ENCODE measurements around the gene PDK1.

Gene PDK1

DNA sequence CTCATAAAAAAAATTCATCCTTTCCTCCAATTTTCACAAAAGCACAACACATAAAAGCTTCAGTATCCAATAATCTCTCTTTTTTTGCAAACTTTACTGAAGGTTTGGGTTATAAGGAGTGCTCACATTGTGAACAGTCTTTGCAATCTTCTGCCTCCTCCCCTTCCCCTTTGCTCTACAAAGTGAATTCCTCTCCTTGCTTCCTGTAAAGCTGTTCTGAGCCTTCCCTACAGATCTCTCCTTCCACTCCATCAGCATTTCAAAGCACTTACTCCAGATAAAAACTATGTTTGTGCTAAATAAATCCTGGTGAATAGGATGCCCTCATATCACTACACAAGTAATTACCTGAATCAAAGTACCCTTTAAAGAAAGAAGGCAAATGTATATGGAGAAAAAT, 4.6 kb upstream of the PDK1 start:
- no peak overlapping the region for H3K4me3 ChIP-seq (ENCODE audit: low read depth, low read length)
- TF ChIP-seq, protein P1, sequence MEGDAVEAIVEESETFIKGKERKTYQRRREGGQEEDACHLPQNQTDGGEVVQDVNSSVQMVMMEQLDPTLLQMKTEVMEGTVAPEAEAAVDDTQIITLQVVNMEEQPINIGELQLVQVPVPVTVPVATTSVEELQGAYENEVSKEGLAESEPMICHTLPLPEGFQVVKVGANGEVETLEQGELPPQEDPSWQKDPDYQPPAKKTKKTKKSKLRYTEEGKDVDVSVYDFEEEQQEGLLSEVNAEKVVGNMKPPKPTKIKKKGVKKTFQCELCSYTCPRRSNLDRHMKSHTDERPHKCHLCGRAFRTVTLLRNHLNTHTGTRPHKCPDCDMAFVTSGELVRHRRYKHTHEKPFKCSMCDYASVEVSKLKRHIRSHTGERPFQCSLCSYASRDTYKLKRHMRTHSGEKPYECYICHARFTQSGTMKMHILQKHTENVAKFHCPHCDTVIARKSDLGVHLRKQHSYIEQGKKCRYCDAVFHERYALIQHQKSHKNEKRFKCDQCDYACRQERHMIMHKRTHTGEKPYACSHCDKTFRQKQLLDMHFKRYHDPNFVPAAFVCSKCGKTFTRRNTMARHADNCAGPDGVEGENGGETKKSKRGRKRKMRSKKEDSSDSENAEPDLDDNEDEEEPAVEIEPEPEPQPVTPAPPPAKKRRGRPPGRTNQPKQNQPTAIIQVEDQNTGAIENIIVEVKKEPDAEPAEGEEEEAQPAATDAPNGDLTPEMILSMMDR (IDR thresholded peaks at IDR 0.05; ENCODE audit: low read depth, low read length, missing control alignments), result no peak
- in situ Hi-C loops (cut with HindIII; ENCODE audit: low sequenced_read_pairs), result no loop called here
- DNase-seq (ENCODE audit: low read depth), result no peak

DNA sequence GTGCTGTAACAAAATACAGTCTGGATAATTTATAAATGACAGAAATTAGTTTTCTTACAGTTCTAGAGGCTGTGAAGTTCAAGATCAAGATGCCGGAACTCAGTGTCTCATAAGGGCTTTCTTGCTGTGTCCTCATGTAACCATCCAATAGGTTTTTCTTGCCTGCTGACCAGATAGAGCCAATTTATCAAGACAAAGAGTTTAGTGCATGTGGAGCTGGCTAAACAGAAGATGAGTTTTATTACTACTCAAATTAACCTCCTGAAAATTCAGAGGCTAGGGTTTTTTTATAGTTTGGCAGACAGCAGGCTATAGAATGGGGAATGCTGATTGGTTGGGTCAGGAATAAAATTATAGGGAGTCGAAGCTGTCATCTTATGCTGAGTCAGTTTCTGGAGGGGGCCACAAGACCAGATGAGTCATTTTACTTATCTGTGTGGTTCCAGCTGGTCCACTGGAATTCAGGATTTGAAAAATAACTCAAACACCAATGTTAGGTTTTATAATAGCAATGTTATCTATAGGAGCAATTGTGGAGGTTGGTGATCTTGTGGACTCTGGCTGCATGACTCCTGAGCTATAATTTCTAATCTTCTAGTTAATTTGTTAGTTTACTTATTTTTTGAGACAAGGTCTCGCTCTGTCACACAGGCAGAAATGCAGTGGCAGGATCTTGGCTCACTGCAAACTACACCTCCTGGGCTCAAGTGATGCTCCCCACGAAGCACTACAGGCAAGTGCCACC, 3.2 kb upstream of the PDK1 start:
- peak; percentile 40 for DNase-seq (ENCODE audit: low read depth)
- no peak overlapping the region for H3K4me3 ChIP-seq (ENCODE audit: low read depth, low read length)
- TF ChIP-seq, protein P1 (IDR thresholded peaks at IDR 0.05; ENCODE audit: low read depth, low read length, missing control alignments), result no peak
- in situ Hi-C loops (cut with HindIII; ENCODE audit: low sequenced_read_pairs), result no loop called here

DNA sequence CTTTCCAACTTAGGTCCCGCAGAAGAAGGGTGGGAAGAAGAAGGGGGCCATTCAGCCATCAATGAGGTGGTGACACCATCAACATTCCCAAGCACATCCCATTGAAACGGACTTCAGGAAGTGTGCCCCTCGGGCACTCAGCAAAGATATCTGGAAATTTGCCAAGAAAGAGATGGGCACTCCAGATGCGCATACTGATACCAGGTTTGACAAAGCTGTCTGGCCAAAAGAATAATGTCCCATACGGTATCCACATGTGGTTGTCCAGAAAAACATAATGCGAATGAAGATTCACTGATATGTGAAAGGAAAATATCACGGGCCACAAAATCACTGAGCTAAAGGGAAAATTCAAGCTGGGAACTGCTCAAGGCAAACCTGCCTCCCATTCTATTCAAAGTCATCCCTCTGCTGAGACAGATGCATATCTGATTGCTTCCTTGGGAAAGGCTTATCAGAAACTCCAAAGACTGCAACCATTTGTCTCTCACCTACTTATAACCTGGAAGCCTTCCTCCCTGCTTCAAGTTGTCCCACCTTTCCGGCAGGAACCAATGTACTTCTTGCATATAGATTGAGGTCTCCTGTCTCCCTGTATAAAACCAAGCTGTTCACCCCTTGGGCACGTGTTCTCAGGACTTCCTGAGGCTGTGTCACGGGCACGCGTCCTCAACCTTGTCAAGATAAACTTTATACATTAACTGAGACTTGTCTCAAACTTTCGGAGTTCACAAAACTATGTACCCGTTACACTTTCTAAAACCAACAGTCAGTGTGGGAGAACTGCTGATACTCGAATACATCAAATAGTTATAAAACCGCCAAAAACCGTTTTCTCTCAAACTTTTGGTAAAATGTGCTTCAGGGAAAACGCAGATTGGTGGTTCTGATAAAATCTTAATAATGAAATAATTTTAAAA, 1.3 kb upstream of the PDK1 start:
- no peak for DNase-seq (ENCODE audit: low read depth)
- in situ Hi-C loops (cut with HindIII; ENCODE audit: low sequenced_read_pairs), result no loop called here
- TF ChIP-seq, protein P1 (IDR thresholded peaks at IDR 0.05; ENCODE audit: low read depth, low read length, missing control alignments), result no peak
- H3K4me3 ChIP-seq (ENCODE audit: low read depth, low read length), result peak overlapping the region; percentile 78

DNA sequence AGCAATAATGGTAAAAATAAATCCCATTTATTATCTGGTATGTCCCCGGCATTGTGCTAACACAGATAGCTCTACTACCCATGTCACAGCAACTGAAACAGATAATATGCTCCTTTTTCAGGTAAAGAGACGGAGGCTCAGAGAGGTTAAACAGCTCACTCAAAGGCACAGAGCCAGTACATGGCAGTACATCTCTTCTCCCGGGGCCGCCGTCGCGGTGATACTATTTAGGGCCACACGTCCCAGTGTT, 693 bp upstream of the PDK1 start:
- peak overlapping the region; percentile 78 for H3K4me3 ChIP-seq (ENCODE audit: low read depth, low read length)
- in situ Hi-C loops (cut with HindIII; ENCODE audit: low sequenced_read_pairs), result no loop called here
- TF ChIP-seq, protein P1 (IDR thresholded peaks at IDR 0.05; ENCODE audit: low read depth, low read length, missing control alignments), result no peak
- DNase-seq (ENCODE audit: low read depth), result no peak

DNA sequence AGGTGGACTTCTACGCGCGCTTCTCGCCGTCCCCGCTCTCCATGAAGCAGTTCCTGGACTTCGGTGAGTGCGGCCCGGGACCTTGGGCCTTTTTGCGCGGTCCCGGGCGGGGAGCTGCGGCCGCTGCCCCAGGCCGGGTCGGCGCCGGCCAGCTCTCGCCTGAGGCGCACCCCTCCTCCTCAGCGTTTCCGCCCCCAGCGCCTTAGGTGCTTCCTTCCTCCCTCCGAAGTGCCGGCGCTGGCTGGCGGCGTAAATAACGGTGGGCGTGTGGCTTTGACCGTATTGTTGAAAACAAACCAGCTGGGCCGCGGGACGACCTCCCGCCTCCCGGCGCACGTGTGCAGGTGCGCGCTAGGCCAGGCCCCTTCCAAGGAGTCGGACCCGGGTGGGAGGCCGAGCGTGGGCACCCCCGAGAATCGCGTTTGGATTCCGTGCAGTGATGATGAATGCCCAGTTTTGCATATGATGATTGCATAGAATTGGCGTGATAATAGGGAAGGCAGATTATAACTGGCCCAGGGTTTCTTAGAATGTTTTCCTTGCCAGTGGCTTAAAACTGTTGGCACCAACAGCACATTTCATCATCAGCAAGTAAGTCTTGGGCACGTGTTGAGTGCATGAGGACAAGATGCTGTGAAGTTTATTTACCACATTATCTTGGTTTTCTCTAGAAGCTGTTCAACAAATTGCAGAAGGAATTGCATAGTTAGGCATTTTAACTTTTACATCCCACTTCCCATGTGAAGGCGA, 569 bp downstream of the PDK1 start:
- TF ChIP-seq, protein P1 (IDR thresholded peaks at IDR 0.05; ENCODE audit: low read depth, low read length, missing control alignments), result no peak
- in situ Hi-C loops (cut with HindIII; ENCODE audit: low sequenced_read_pairs), result no loop called here
- H3K4me3 ChIP-seq (ENCODE audit: low read depth, low read length), result peak overlapping the region; percentile 78
- no peak for DNase-seq (ENCODE audit: low read depth)

DNA sequence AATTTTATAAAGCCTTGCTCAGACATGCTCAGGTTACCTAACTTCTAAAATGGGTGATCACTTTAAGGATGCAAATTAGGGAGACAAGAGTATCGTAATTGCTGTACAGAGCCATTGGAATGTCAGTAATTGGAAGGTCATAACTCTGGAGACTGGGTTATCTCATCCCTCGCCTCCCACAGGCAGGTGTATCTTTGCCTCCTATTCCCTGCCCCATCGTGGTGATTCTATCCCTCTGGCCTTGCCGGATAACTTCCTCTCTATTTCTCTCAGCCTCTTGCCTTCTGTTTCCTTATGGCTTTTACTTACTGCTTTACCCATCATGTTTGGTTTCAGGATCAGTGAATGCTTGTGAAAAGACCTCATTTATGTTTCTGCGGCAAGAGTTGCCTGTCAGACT, 2.5 kb downstream of the PDK1 start:
- DNase-seq (ENCODE audit: low read depth), result no peak
- no peak overlapping the region for H3K4me3 ChIP-seq (ENCODE audit: low read depth, low read length)
- in situ Hi-C loops (cut with HindIII; ENCODE audit: low sequenced_read_pairs), result no loop called here
- TF ChIP-seq, protein P1 (IDR thresholded peaks at IDR 0.05; ENCODE audit: low read depth, low read length, missing control alignments), result no peak
